Measurements from ENCODE around the gene RAB6C. TPM values are rescaled to one million over a fixed set of nuclear protein-coding genes. Genes with fewer than 3 reads are reported as not detected.
A peak's percentile ranks its signal among the peaks of the same experiment; 100 is the strongest.
"Not testable (repeated sequence)": the region's sequence is repeated elsewhere in the genome, so short reads cannot be mapped to it uniquely, and the experiment has no call there.

Gene RAB6C
- not detected for polyA plus RNA-seq (2013, experiment 1 of 2)
- not detected for polyA plus RNA-seq (2013, experiment 2 of 2)

DNA sequence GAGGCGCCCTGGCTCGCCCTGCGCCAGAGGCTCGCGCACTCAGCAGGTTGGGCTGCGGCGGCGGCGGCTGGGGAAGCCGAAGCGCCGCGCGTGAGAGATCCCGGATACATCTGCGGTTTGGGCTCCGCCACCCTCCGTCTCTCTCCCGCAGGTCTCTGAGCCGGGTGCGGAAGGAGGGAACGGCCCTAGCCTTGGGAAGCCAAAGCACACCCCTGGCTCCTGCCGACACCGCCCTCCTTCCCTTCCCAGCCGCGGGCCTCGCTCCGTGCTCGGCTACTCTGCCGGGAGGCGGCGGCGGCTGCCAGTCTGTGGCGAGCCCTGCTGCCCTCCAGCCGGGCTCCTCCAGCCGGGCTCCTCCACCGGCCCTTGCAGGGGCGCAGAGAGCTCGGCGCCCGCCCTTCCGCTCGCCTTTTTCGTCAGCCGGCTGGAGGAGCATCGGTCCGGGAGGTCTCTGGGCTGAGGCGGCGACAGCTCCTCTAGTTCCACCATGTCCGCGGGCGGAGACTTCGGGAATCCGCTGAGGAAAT lies at the start of gene RAB6C:
TSS of gene RAB6C (plus strand) at position 38 of the 527 bp plus-strand sequence. CDS start at position 488, 450 bp downstream.
- peak within 1 kb of the TSS; percentile 29 for H2AFZ ChIP-seq (ENCODE audit: low read depth, low read length)
- not testable (repeated sequence) for H2BK12ac ChIP-seq (ENCODE audit: low read length in 2 of 2); H2BK120ac ChIP-seq (ENCODE audit: low read depth, low read length); H3K4ac ChIP-seq (ENCODE audit: low read depth in 1 of 2, low read length in 2 of 2); H4K91ac ChIP-seq (ENCODE audit: low read length); H3K23ac ChIP-seq (ENCODE audit: low read length in 2 of 2); H3K27ac ChIP-seq (ENCODE audit: low read length, poor library complexity, severe bottlenecking); H3K4me1 ChIP-seq (ENCODE audit: control insufficient read depth, insufficient read depth, low read depth, low read length); H2AK5ac ChIP-seq (ENCODE audit: low read length, severe bottlenecking); H3K79me1 ChIP-seq (replicated peaks; ENCODE audit: low read length, poor library complexity, severe bottlenecking); H3K36me3 ChIP-seq (ENCODE audit: control insufficient read depth in 1 of 2, insufficient read depth in 2 of 2, low read depth in 1 of 2, low read length in 2 of 2); H3K9me3 ChIP-seq (ENCODE audit: control insufficient read depth, low read length); H4K8ac ChIP-seq (ENCODE audit: low read length); H3K18ac ChIP-seq (ENCODE audit: low read depth in 1 of 2, low read length in 2 of 2); H3K14ac ChIP-seq (ENCODE audit: low read length in 2 of 2); H2BK5ac ChIP-seq (ENCODE audit: low read depth, low read length, poor library complexity, severe bottlenecking); H2BK15ac ChIP-seq (ENCODE audit: low read depth, poor library complexity, severe bottlenecking)
- H3K4me3 ChIP-seq (ENCODE audit: insufficient read depth in 1 of 2, low read depth in 1 of 2, low read length in 2 of 2) = peak within 1 kb of the TSS; percentile 37 to 72
- H3K4me2 ChIP-seq (ENCODE audit: low read length, poor library complexity, severe bottlenecking) = peak within 1 kb of the TSS; percentile 91
- under 1% methylated on average over 23 of the region's 54 CpGs for WGBS
- H3K9ac ChIP-seq (ENCODE audit: low read length) = peak within 1 kb of the TSS; percentile 36
- H3K27me3 ChIP-seq (ENCODE audit: control insufficient read depth in 1 of 2, insufficient read depth in 1 of 2, low read length in 2 of 2) = peaks cover 10 to 17% of the 10 kb centered on the region in 2 experiments
- DNase-seq = peak; percentile 3

- Histone ChIP-seq H3K27ac (ENCODE audit: low read length, poor library complexity, severe bottlenecking) (no peak overlapping the region), H2BK120ac (ENCODE audit: low read depth, low read length) (no peak overlapping the region), H3K79me1 (replicated peaks; ENCODE audit: low read length, poor library complexity, severe bottlenecking) (no peaks in the 10 kb centered on the region), H3K18ac (ENCODE audit: low read depth in 1 of 2, low read length in 2 of 2) (no peak overlapping the region), H3K23ac (ENCODE audit: low read length in 2 of 2) (no peak overlapping the region), H4K91ac (ENCODE audit: low read length) (no peak overlapping the region), H3K4me2 (ENCODE audit: low read length, poor library complexity, severe bottlenecking) (no peak overlapping the region), H3K4ac (ENCODE audit: low read depth in 1 of 2, low read length in 2 of 2) (no peak overlapping the region), H3K27me3 (ENCODE audit: control insufficient read depth in 1 of 2, insufficient read depth in 1 of 2, low read length in 2 of 2) (peaks cover 10 to 19% of the 10 kb centered on the region in 2 experiments), H3K14ac (ENCODE audit: low read length in 2 of 2) (no peak overlapping the region), H3K4me3 (ENCODE audit: insufficient read depth in 1 of 2, low read depth in 1 of 2, low read length in 2 of 2) (no peak overlapping the region), H3K36me3 (ENCODE audit: control insufficient read depth in 1 of 2, insufficient read depth in 2 of 2, low read depth in 1 of 2, low read length in 2 of 2) (peaks cover 0 to 9% of the 10 kb centered on the region in 2 experiments), H2BK12ac (ENCODE audit: low read length in 2 of 2) (no peak overlapping the region), H2AFZ (ENCODE audit: low read depth, low read length) (no peak overlapping the region), H2BK5ac (ENCODE audit: low read depth, low read length, poor library complexity, severe bottlenecking) (no peak overlapping the region), H2BK15ac (ENCODE audit: low read depth, poor library complexity, severe bottlenecking) (no peak overlapping the region), H3K9me3 (ENCODE audit: control insufficient read depth, low read length) (no peaks in the 10 kb centered on the region), H3K4me1 (ENCODE audit: control insufficient read depth, insufficient read depth, low read depth, low read length) (peaks cover 3% of the 10 kb centered on the region), H3K9ac (ENCODE audit: low read length) (peak overlapping the region; percentile 80), H4K8ac (ENCODE audit: low read length) (no peak overlapping the region), H2AK5ac (ENCODE audit: low read length, severe bottlenecking) (no peak overlapping the region)
- no peak for DNase-seq
- WGBS = 67% methylated on average over 6 of the region's 6 CpGs
Measured at GRCh38 chr2:129930451-129930850, 49.0 kb upstream of the RAB6C start.

GRCh38 chr2:129933387-129933786 lies 46.1 kb upstream of the RAB6C start:
- not testable (repeated sequence) for H2BK12ac ChIP-seq (ENCODE audit: low read length in 2 of 2); H4K8ac ChIP-seq (ENCODE audit: low read length); H2BK120ac ChIP-seq (ENCODE audit: low read depth, low read length); H3K27ac ChIP-seq (ENCODE audit: low read length, poor library complexity, severe bottlenecking); H4K91ac ChIP-seq (ENCODE audit: low read length); H2AK5ac ChIP-seq (ENCODE audit: low read length, severe bottlenecking); H3K9me3 ChIP-seq (ENCODE audit: control insufficient read depth, low read length); H3K23ac ChIP-seq (ENCODE audit: low read length in 2 of 2); H3K4ac ChIP-seq (ENCODE audit: low read depth in 1 of 2, low read length in 2 of 2); H2BK15ac ChIP-seq (ENCODE audit: low read depth, poor library complexity, severe bottlenecking); H2AFZ ChIP-seq (ENCODE audit: low read depth, low read length); H3K36me3 ChIP-seq (ENCODE audit: control insufficient read depth in 1 of 2, insufficient read depth in 2 of 2, low read depth in 1 of 2, low read length in 2 of 2); H3K79me1 ChIP-seq (replicated peaks; ENCODE audit: low read length, poor library complexity, severe bottlenecking); H3K18ac ChIP-seq (ENCODE audit: low read depth in 1 of 2, low read length in 2 of 2); H2BK5ac ChIP-seq (ENCODE audit: low read depth, low read length, poor library complexity, severe bottlenecking); H3K4me1 ChIP-seq (ENCODE audit: control insufficient read depth, insufficient read depth, low read depth, low read length); H3K14ac ChIP-seq (ENCODE audit: low read length in 2 of 2); H3K4me2 ChIP-seq (ENCODE audit: low read length, poor library complexity, severe bottlenecking); DNase-seq
- Histone ChIP-seq H3K27me3 (ENCODE audit: control insufficient read depth in 1 of 2, insufficient read depth in 1 of 2, low read length in 2 of 2) (peaks cover under 1 to 16% of the 10 kb centered on the region in 2 experiments), H3K9ac (ENCODE audit: low read length) (peak overlapping the region; percentile 80), H3K4me3 (ENCODE audit: insufficient read depth in 1 of 2, low read depth in 1 of 2, low read length in 2 of 2) (peak overlapping the region in 1 of 2 experiments; percentile 75)
- 53% methylated on average over 8 of the region's 8 CpGs for WGBS

GRCh38 chr2:129934044-129934822 lies 45.2 kb upstream of the RAB6C start:
- Histone ChIP-seq H2BK5ac (ENCODE audit: low read depth, low read length, poor library complexity, severe bottlenecking) (no peak overlapping the region), H3K36me3 (ENCODE audit: control insufficient read depth in 1 of 2, insufficient read depth in 2 of 2, low read depth in 1 of 2, low read length in 2 of 2) (no peaks in the 10 kb centered on the region), H3K79me1 (replicated peaks; ENCODE audit: low read length, poor library complexity, severe bottlenecking) (no peaks in the 10 kb centered on the region), H3K9me3 (ENCODE audit: control insufficient read depth, low read length) (no peaks in the 10 kb centered on the region), H3K9ac (ENCODE audit: low read length) (peak overlapping the region; percentile 80), H3K23ac (ENCODE audit: low read length in 2 of 2) (no peak overlapping the region), H2BK120ac (ENCODE audit: low read depth, low read length) (no peak overlapping the region), H2BK12ac (ENCODE audit: low read length in 2 of 2) (no peak overlapping the region), H4K91ac (ENCODE audit: low read length) (no peak overlapping the region), H3K27ac (ENCODE audit: low read length, poor library complexity, severe bottlenecking) (no peak overlapping the region), H2AFZ (ENCODE audit: low read depth, low read length) (no peak overlapping the region), H3K4ac (ENCODE audit: low read depth in 1 of 2, low read length in 2 of 2) (no peak overlapping the region), H3K14ac (ENCODE audit: low read length in 2 of 2) (peak overlapping the region in 1 of 2 experiments; percentile 81), H2AK5ac (ENCODE audit: low read length, severe bottlenecking) (no peak overlapping the region), H3K27me3 (ENCODE audit: control insufficient read depth in 1 of 2, insufficient read depth in 1 of 2, low read length in 2 of 2) (peaks cover 3 to 16% of the 10 kb centered on the region in 2 experiments), H3K4me3 (ENCODE audit: insufficient read depth in 1 of 2, low read depth in 1 of 2, low read length in 2 of 2) (peak overlapping the region in 1 of 2 experiments; percentile 75), H4K8ac (ENCODE audit: low read length) (no peak overlapping the region), H3K4me1 (ENCODE audit: control insufficient read depth, insufficient read depth, low read depth, low read length) (peaks cover 3% of the 10 kb centered on the region), H3K4me2 (ENCODE audit: low read length, poor library complexity, severe bottlenecking) (peak overlapping the region; percentile 16), H3K18ac (ENCODE audit: low read depth in 1 of 2, low read length in 2 of 2) (no peak overlapping the region), H2BK15ac (ENCODE audit: low read depth, poor library complexity, severe bottlenecking) (no peak overlapping the region)
- no peak for DNase-seq
- 6% methylated on average over 39 of the region's 41 CpGs for WGBS
